Fibroblast of skin of right biceps (primary cell): ENCODE measurements around the gene SELENOK.

Experiments used
- DNase-seq: peaks from one replicate; pipeline ENCODE4 v3.0.0-alpha.2; 2013

Gene SELENOK

GRCh38 chr3:53881691-53882593 lies 9.7 kb downstream of the SELENOK start, which contains the start of gene ACTR8:
TSS of gene ACTR8 (minus strand) at chr3:53882152. CDS start at chr3:53882101, 51 bp downstream.
- DNase-seq, result peak; percentile 82

DNA sequence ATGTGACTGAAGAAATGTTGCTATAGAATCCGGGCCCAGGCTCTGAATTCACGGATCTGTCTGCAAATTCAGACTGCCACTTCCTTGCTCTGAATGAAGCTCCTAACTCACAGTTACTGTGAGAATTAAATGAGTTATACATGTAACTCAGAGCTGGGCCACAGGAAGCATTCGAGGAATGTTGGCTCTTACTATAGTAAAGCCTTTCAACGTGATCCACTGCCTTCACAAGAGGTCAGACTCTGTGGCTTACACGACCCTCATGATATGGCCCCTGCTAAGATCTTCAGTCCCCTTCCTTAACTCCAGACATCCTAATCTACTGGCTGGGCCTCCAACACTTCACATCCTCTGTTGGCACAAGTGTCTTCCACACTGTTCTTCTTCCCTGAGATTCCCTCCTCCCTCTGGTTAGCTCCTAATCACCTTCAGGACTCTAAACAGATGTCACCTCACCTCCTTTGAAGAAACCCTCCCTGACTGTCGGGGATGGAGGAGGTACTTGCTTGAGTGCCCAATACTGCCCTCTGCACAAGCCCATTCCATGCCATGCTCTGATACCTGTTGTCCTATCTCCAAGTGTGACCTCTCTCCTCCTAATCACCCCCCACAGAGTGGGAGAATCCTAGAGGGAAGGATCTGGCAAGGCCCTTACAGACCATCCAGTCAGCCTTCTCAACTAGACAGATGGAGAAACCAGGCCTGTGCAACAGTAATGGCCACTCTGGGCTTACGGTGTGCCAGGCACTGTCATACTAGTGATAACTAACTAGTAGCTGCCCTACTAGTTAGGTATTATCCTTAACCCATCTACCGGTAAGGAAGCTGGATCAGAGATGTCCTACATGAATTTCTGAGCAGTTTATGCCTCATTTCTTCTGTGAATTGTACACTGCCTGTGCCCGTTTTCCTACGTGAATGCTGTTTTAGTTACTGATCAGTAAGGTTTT lies 11.0 kb downstream of the SELENOK start:
- peak; percentile 36 for DNase-seq

DNA sequence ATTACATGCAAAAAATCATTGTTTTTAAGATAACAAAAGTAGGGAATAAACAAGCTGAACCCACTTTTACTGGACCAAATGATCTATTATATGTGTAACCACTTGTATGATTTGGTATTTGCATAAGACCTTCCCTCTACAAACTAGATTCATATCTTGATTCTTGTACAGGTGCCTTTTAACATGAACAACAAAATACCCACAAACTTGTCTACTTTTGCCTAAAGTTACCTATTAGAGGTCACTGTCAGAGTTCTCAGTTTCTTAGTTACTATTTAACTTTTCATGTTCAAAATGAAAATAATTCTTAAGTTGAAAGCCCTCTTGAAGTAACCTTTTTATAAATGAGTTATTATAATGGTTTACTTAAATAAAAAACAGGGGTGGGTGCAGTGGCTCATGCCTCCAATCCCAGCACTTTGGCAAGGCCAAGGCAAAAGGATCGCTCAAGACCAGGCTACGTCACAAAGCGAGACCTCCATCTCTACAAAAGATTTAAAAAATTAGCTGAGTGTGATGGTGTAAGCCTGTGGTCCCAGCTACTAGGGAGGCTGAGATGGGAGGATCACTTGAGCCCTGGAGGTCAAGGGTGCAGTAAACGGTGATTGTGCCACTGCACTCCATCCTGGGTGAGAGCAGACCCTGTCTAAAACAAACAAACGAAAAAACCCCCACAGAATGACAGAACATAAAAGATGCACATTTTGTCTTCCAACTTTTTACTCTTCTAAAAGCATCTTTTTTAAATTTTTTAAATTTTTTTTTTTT lies 25.7 kb downstream of the SELENOK start:
- DNase-seq, result no peak

- DNase-seq, result no peak
Measured at GRCh38 chr3:53863145-53863544, 28.5 kb downstream of the SELENOK start.

DNA sequence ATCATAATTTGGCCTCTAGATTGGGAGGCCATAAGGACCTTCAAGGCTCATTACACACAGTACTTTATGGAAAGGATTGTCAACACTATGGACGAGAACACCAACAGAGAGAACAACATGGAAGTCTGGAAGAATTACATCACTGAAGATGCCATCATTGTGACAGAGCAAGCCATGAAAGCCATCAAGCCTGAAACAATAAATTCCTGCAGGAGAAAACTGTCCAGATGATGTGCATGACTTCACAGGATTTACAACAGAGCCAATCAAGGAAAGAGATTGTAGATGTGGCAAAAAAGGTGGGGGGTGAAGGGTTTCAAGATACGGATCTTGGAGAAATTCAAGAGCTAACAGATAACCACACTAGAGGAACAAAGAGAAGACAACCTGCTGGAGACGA lies 29.4 kb downstream of the SELENOK start:
- no peak for DNase-seq

GRCh38 chr3:53860196-53860595 lies 31.5 kb downstream of the SELENOK start:
- DNase-seq, result no peak

- no peak for DNase-seq
Measured at GRCh38 chr3:53859178-53859577, 32.5 kb downstream of the SELENOK start.

DNA sequence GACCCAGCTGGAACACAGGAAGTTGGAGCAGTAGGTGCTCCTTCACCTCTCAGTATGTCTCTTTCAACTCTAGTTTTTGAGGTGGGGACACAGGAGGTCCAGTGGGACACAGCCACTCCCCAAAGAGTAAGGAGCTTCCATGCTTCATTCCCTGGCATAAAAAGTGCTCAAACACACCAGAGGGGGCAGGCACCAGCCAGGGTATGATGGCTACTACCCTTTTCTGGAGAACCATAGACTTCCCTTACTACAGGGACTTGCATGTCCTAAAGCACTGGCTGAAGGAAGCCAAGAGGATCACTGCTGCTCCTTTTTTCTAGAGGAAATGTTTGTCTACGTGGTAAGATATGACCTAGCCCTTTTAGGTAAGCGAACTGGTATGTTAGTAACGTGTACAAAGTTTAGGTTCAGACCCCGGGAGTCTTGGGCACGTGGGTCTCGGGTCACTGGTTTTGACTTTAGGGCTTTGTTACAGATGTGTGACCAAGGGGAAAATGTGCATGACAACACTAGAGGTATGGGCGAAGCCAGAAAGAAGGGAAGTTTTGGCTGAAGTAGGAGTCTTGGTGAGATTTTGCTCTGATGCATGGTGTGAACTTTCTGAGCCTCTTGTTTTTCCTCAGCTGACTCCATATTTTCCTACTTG lies 33.4 kb downstream of the SELENOK start:
- no peak for DNase-seq

DNA sequence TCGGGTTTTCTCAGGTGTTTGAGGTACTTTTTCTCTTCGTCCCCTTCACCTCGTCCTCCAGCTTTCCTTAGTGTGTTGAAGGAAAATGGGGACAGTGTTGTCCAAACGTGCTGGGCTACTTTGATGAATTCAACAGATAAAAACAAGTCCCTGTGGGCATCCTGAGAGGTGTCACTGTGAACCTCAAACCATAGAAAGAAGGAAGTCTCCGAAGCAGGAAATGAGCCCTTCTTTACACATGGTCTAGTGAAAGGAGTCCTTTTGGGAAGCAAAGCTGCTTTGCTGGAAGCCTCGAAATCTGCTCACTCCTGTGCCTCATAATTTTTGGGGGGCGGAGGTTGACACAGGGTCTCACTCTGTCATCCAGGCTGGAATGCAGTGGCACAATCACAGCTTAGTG lies 34.7 kb downstream of the SELENOK start:
- DNase-seq, result no peak

DNA sequence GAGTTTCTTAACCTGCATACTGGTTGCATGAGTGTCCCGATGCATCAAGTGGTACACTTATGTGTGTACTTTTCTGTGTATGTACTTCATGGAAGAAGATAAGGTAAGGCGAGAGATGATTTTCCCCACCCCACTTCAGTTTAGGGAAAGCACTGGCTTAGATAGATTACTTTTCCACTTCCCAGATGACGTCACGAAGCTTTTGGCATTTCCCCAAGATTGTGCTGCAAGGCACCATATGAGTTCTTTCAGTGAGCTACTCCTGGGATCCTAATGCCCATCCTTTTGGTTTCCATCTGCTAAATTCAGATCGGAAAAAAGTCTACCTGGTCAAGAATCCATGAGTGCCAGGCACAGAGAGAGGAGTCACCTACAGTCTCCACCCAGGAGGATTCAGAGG lies 40.8 kb downstream of the SELENOK start:
- peak; percentile 33 for DNase-seq

DNA sequence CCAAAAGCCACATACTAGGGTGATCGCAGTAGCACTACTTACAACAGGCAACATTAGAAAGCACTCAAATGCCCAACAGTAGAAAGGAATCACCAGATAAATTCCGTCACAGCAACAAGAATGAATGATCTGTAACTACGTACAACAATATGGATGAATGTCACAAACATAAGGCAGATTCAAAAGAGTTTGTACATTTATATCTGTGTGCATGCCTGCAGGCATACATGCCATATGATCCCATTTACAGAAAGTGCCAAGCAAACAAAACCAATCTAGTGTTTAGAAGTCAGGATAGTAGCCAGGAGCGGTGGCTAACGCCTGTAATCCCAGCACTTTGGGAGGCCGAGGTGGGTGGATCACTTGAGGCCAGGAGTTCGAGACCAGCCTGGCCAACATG lies 41.7 kb downstream of the SELENOK start:
- no peak for DNase-seq

GRCh38 chr3:53846851-53847155 lies 44.9 kb downstream of the SELENOK start:
- no peak for DNase-seq

DNA sequence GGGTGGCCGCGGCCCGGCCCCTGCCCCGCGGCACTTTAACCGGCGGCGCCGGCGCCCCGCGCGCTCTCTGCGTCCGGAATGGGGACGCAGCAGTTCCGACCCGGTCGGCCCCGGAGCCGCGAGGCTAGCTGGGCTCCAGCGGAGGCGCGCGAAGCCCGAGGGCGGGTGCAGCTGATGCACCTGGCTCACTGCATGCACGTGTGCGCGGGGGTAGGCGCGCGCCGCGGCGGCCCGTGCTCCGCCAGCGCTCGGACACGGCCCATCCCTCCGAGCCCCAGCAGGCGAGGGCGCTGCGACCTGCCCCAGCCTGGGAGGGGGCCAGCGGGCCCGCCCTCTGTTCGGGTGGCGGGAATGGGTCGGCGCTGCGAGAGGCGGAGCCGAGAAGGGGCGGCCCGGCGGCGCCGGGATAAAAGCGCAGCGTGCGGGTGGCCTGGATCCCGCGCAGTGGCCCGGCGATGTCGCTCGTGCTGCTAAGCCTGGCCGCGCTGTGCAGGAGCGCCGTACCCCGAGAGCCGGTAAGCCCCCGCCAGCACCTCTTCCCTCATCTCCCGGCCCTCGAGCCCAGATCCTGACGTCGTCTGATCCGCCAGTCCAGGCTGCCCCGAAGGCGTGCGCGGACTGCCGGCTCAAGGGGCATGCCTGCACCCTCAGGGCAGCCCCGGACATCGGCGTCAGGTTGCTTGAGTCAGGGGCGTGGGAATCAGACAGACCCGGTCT lies 45.4 kb downstream of the SELENOK start, which contains the start of the genes CHDH and IL17RB:
TSS of gene CHDH (minus strand) at position 286 of the 717 bp plus-strand sequence. CDS start 22,411 bp downstream, outside the sequence.
TSS of gene IL17RB (plus strand) at position 435 of the 717 bp plus-strand sequence. CDS start at position 456, 21 bp downstream.
- peak; percentile 9 for DNase-seq

DNA sequence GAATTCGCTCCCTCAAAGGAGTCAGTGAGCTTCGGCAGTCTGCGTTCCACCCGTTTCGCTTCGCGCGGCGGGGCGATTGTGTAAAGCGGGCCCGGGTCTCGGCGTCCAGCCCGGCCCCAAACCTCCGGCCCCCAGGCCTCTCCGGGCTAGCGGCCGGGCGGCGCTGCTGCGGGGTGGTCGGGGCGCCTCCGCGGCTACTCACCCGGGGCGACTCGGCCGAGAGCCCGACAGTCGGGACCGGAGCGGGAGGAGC lies 45.9 kb downstream of the SELENOK start:
- DNase-seq, result no peak

GRCh38 chr3:53845103-53845880 lies 46.4 kb downstream of the SELENOK start:
- DNase-seq, result peak; percentile 28

GRCh38 chr3:53844262-53845102 lies 47.2 kb downstream of the SELENOK start:
- no peak for DNase-seq

DNA sequence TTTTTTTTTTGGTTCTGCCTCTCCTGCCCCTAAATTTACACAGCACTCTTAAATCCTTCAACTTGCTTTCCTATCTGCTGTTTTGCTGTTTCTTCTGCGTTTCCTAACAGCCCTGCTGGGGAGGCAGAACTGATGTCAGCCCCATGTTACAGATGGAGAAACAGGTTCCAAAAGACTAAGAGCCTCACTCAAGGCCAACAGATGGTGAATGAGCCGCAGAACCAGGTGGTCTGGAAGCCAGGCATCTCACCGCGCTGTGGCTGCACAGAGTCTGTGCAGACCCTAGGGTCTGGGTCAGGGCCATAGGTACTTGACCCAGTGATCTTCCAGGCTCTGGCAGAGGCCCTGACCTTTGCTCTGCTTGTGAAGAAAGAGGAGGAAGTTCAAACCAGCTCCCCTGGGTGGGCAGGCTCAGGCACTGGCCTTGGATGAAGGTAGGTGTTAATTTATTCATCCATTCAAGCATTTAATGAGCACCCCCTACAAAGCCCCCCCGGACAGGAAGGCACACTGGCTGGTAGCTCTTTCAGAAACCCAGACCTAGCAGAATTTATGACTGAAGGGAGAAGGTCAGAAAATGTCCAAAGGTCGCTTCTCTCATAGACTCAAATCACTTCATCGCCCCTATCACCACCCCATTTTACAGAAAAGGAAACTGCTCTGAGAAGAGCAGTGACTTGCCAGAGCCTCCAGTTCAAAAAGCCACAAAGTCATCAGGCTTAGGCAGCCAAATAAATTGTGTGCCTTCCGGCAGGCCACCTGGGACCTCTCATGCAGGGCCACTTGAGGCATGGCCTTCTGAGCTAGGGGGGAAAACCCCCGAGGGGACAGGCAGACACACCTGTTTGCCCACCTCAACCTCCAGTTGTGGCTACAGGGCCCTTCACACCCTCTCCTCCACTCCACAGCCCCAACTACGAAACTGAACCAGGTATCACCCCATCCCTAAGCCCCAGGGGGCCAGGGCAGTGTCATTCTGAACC lies 48.2 kb downstream of the SELENOK start:
- no peak for DNase-seq

GRCh38 chr3:53842436-53843194 lies 49.0 kb downstream of the SELENOK start:
- DNase-seq, result peak; percentile 10
